Mammary epithelial cell (primary cell): ENCODE measurements around the gene SLC39A1.

Experiments
- EZH2 ChIP-seq: IDR thresholded peaks from 2 replicates; pipeline ENCODE4 v1.6.1; 2012; ENCODE audit warnings: low read length, inconsistent platforms, borderline replicate concordance
- TF ChIP-seq, protein P1 (sequence below), 2 donors: IDR thresholded peaks in 1 of 2; conservative IDR thresholded peaks in 1 of 2; 2 replicates each; pipeline ENCODE4 v1.5.1; 2011 to 2012; ENCODE audit warnings: inconsistent platforms in 2 of 2, low read length in 2 of 2, mild to moderate bottlenecking in 2 of 2, control low read depth in 1 of 2, low read depth in 1 of 2; ENCODE audit not compliant: insufficient read depth in 1 of 2; ENCODE audit errors: extremely low read depth in 1 of 2

DNA sequence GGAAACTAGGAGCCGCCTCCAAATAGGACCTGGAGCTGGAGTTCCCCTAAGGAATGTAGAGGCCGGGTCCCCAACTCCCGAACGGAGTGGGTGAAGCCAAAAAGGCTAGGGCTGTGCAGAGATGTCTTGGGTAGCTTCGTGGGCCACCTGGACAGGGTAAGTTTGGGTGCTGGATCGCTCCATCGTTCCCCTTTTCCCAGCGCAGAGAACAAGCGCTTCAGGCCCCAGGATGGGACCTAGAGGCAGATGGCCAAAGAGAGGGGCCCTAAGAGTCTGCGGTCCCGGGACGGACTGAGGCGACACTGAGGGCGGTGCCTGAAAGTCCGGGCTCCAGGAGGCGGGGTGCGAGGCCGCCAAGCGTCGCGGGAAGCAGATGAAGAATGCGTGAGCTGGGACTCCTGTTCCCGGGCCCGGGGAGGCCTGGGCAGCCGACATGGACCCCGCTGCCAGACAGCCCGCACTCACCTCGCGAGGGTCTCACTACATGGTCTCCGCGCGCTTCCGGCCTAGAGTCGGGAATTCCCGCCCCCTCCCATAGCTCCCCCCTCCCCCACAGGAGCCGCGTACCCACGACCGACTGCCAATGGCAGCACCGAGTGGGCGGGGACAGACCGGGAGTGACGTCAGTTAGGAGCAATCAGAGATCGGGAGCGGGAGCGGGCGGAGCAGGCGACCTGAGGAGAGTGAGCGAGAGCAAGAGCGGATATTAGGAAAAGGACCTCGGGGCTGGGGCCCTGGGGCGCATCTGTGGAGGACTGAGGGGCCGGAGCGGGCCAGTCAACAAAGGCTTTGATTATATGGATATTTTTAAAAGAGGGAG, at the start of gene SLC39A1:
- TF ChIP-seq EZH2, result no peak
- TF ChIP-seq, protein P1, sequence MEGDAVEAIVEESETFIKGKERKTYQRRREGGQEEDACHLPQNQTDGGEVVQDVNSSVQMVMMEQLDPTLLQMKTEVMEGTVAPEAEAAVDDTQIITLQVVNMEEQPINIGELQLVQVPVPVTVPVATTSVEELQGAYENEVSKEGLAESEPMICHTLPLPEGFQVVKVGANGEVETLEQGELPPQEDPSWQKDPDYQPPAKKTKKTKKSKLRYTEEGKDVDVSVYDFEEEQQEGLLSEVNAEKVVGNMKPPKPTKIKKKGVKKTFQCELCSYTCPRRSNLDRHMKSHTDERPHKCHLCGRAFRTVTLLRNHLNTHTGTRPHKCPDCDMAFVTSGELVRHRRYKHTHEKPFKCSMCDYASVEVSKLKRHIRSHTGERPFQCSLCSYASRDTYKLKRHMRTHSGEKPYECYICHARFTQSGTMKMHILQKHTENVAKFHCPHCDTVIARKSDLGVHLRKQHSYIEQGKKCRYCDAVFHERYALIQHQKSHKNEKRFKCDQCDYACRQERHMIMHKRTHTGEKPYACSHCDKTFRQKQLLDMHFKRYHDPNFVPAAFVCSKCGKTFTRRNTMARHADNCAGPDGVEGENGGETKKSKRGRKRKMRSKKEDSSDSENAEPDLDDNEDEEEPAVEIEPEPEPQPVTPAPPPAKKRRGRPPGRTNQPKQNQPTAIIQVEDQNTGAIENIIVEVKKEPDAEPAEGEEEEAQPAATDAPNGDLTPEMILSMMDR (conservative IDR thresholded peaks at IDR 0.05 in 1 of 2, IDR thresholded peaks at IDR 0.05 in 1 of 2; ENCODE audit: extremely low read depth in 1 of 2, insufficient read depth in 1 of 2, low read depth in 1 of 2, low read length in 2 of 2), result no peak
